Heart right ventricle (tissue), 16 donors: ENCODE results near the gene NAALADL2. TPM values are rescaled to one million over a fixed set of nuclear protein-coding genes. Genes with fewer than 3 reads are reported as not detected.

Experiments used
- ATAC-seq, 8 donors: fragments of 200-7000 bp; cut with Tn5 transposase; one replicate each; pipeline ENCODE4 v1.9.1; 2020; ENCODE audit warnings: mild to moderate bottlenecking in 8 of 8, moderate library complexity in 8 of 8, moderate number of reproducible peaks in 1 of 8
- DNase-seq, 2 donors: peaks; one replicate each; pipeline ENCODE4 v3.0.0-alpha.2; 2020
- H3K27ac ChIP-seq, 10 donors: fragments of 200-600 bp; sonication (generic) in 2 of 10; one replicate each; pipeline versions ENCODE4 v1.5.0 to v1.8.0; 2020 to 2022; ENCODE audit warnings: mild to moderate bottlenecking in 3 of 10
- H3K27me3 ChIP-seq, 7 donors: fragments of 200-600 bp; one replicate each; pipeline ENCODE4 v1.8.0; 2021 to 2022; ENCODE audit warnings: mild to moderate bottlenecking in 2 of 7
- H3K36me3 ChIP-seq, 9 donors: fragments of 200-600 bp; sonication (generic) in 1 of 9; one replicate each; pipeline versions ENCODE4 v1.5.0 to v1.8.0; 2020 to 2022; ENCODE audit warnings: mild to moderate bottlenecking in 2 of 9
- H3K4me1 ChIP-seq, 9 donors: fragments of 200-600 bp; sonication (generic) in 1 of 9; one replicate each; pipeline versions ENCODE4 v1.5.0 to v1.8.0; 2020 to 2022; ENCODE audit warnings: mild to moderate bottlenecking in 4 of 9
- H3K4me3 ChIP-seq, 10 donors: fragments of 200-600 bp; sonication (generic) in 2 of 10; one replicate each; pipeline versions ENCODE4 v1.5.0 to v1.8.0; 2020 to 2022; ENCODE audit warnings: mild to moderate bottlenecking in 7 of 10, moderate library complexity in 2 of 10
- H3K9me3 ChIP-seq, 11 donors: fragments of 200-600 bp in 10 of 11; sonication (generic) in 2 of 11; one replicate each; pipeline versions ENCODE4 v1.5.0 to v1.8.0; 2013 to 2022; ENCODE audit warnings: mild to moderate bottlenecking in 2 of 11, control low read depth in 1 of 11, moderate library complexity in 1 of 11
- WGBS, 2 donors: extraction: QIAGEN DNeasy Blood & Tissue Kit; methylation state at CpG; one replicate each; pipeline ENCODE4 v1.1.7; 2013; ENCODE audit warnings: inconsistent platforms in 1 of 2; 5-methylcytosine and 5-hydroxymethylcytosine counted together
- intact Hi-C, 10 donors: fragments of 100-400 bp; cut with DNase I; formaldehyde crosslinking; loops; one replicate each; pipeline versions ENCODE4 v1.11.1 to v1.14.2; 2022
- polyA plus RNA-seq, 2 donors: library from polyadenylated mRNA; stranded (reverse); fragments of 200-250 nt; gene quantifications; one replicate each; pipeline ENCODE4 v1.2.3, GENCODE V29; 2013
- total RNA-seq, 10 donors: library from RNA; stranded (reverse); fragmentation: NEBNext Ultra II Directional in 3 of 10; extraction: Animal tissue kit (Norgen Biotek cat#: 25700) in 3 of 10; gene quantifications; one replicate each; pipeline versions ENCODE4 v1.2.1 to v1.2.4, GENCODE V29; 2021 to 2023
- TF ChIP-seq, protein P1 (sequence below), 9 donors: fragments of 200-600 bp; sonication (generic) in 2 of 9; IDR thresholded peaks; one replicate each; pipeline versions ENCODE4 v1.5.0 to v1.8.0; 2021 to 2022; ENCODE audit warnings: antibody characterized with exemption in 9 of 9, mild to moderate bottlenecking in 5 of 9, moderate library complexity in 1 of 9
- donor health status: Arrhythmogenic right ventricular cardiomyopathy.
- donor health status: ischemic (EF 13 %, LVEDD 7.1; RV severe dilation, severe dysfunction).
- donor health status: healthy with polysubstance abuse.
- donor health status: DM: no; HTN: yes; CAD: no.
- donor health status: DM: no; HTN: no; CAD: no.
- donor health status: ischemic (EF 25% LVEDD 6.9; RV normal size, moderate dysfunction).
- donor health status: ischemic (EF 25% LVEDD 5.7; RV mildly dilated, moderate dysfunction).
- donor health status: healthy.
- donor health status: DM: yes; HTN: yes; CAD: no.
- donor health status: Ischemic cardiomyopathy.
- donor health status: ischemic (EF 35%, LVEDD 5.7; RV mildly dilated, moderate dysfunction).
- donor health status: nonischemic (EF 11% LVEDD 7.7; RV severe dilation, severe dysfunction).
- donor health status: DM: yes; HTN: yes; CAD: no.
- donor health status: PGD.
- donor health status: ischemic (EF 29% LVEDD 5.4; RV normal size, mild dysfunction).
- donor health status: nonischemic (EF 23%, LVEDD 6.1; RV moderate dilation, normal function).

Gene NAALADL2
- total and polyA plus RNA-seq, 12 donors: 0.36 to 11.9 (median 5.2) TPM

- Histone ChIP-seq H3K9me3 (no peaks in the 10 kb centered on the region), H3K27me3 (no peaks in the 10 kb centered on the region), H3K36me3 (no peaks in the 10 kb centered on the region), H3K27ac (no peak overlapping the region), H3K4me3 (no peak overlapping the region), H3K4me1 (peaks cover 0 to 5% (median 0%) of the 10 kb centered on the region in 9 donors)
- TF ChIP-seq, protein P1, sequence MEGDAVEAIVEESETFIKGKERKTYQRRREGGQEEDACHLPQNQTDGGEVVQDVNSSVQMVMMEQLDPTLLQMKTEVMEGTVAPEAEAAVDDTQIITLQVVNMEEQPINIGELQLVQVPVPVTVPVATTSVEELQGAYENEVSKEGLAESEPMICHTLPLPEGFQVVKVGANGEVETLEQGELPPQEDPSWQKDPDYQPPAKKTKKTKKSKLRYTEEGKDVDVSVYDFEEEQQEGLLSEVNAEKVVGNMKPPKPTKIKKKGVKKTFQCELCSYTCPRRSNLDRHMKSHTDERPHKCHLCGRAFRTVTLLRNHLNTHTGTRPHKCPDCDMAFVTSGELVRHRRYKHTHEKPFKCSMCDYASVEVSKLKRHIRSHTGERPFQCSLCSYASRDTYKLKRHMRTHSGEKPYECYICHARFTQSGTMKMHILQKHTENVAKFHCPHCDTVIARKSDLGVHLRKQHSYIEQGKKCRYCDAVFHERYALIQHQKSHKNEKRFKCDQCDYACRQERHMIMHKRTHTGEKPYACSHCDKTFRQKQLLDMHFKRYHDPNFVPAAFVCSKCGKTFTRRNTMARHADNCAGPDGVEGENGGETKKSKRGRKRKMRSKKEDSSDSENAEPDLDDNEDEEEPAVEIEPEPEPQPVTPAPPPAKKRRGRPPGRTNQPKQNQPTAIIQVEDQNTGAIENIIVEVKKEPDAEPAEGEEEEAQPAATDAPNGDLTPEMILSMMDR (IDR thresholded peaks at IDR 0.05): no peak
- ATAC-seq: no peak
- intact Hi-C loops: no loop called here
- no peak for DNase-seq
- WGBS, 2 donors: 75 to 86% methylated on average over 2 of the region's 2 CpGs
Observed at GRCh38 chr3:175107231-175107630, 248.1 kb downstream of the NAALADL2 start.

DNA sequence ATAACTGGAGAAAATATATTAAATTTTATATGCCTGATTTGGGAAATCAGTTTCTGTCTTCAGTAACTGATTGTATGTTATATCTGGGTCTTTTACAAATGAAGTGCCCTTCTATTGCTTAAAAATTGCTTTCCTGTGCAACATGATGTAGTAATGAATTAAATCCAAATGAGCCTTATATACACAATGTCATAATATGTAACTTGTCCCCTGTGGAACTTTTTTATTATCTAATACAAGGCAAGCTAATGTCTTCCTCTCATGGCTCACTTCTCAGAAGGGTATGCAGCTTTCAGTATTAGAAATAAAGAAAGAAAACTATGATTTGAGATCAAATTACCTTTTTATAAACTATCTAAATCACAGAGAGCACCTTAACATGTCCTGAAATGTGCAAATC, 248.9 kb downstream of the NAALADL2 start:
- H3K4me3 ChIP-seq: no peak overlapping the region
- H3K4me1 ChIP-seq: peaks cover 0 to 5% (median 0%) of the 10 kb centered on the region in 9 donors
- intact Hi-C loops: no loop called here

GRCh38 chr3:175108613-175109151, 249.5 kb downstream of the NAALADL2 start:
- TF ChIP-seq, protein P1 (IDR thresholded peaks at IDR 0.05): no peak
- H3K4me1 ChIP-seq: peaks cover 0 to 5% (median 0%) of the 10 kb centered on the region in 9 donors
- intact Hi-C loops: no loop called here
- H3K27me3 ChIP-seq: no peaks in the 10 kb centered on the region
- whole genome bisulfite sequencing, 2 donors: 52 to 92% methylated on average over 2 of the region's 2 CpGs
- ATAC-seq (no peak), DNase-seq (no peak)
- no peak overlapping the region for H3K4me3 ChIP-seq
- H3K36me3 ChIP-seq: no peaks in the 10 kb centered on the region
- H3K27ac ChIP-seq: no peak overlapping the region
- H3K9me3 ChIP-seq: no peaks in the 10 kb centered on the region

More for the DNA sequence above, 248.9 kb downstream of the NAALADL2 start:
- Histone ChIP-seq H3K27ac (no peak overlapping the region), H3K9me3 (no peaks in the 10 kb centered on the region), H3K36me3 (no peaks in the 10 kb centered on the region), H3K27me3 (no peaks in the 10 kb centered on the region)
- ATAC-seq: no peak
- TF ChIP-seq, protein P1 (IDR thresholded peaks at IDR 0.05): no peak
- DNase-seq: no peak

DNA sequence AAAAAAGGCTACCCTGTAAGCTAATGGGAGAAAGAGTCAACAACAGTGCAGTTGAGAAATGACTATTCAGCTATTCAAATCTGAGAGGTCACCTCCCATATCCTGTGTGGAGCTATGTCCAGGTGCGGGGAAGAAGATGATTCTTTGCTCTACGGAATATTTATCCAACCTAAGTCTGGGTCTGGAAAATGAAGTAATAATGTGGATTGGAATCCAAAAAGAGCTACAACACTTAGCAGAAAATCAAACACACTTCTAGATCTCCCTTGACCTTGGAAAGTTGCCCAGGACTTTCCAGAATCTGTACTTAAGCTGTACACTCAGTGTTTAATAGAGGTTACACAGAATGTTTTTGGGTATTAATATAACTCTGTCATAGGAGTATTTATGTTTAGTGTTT, 251.9 kb downstream of the NAALADL2 start:
- no peaks in the 10 kb centered on the region for H3K9me3 ChIP-seq
- intact Hi-C loops: no loop called here
- ATAC-seq: peak in 1 of 8 donors; percentile 55
- H3K4me1 ChIP-seq: peaks cover 0 to 5% (median 0%) of the 10 kb centered on the region in 9 donors
- TF ChIP-seq, protein P1 (IDR thresholded peaks at IDR 0.05): no peak
- no peak overlapping the region for H3K27ac ChIP-seq
- no peak for DNase-seq
- H3K4me3 ChIP-seq: no peak overlapping the region
- WGBS, 2 donors: 61 to 75% methylated on average over 2 of the region's 2 CpGs
- no peaks in the 10 kb centered on the region for H3K36me3 ChIP-seq
- H3K27me3 ChIP-seq: no peaks in the 10 kb centered on the region
